OCI-M2 (cell line): ENCODE data around the gene NXPE3.
"Not testable (repeated sequence)": the region's sequence is repeated elsewhere in the genome, so short reads cannot be mapped to it uniquely, and the experiment has no call there.

Source experiments
- DNase-seq: peaks from one replicate; lab custom pipeline; 2025; ENCODE audit not compliant: unreplicated experiment; lab: John Stamatoyannopoulos, UW

NXPE3 gene

GRCh38 chr3:101851072-101851770, 72.2 kb downstream of the NXPE3 start:
- no peak for DNase-seq

- DNase-seq: no peak
Measured at GRCh38 chr3:101851850-101852714, 73.1 kb downstream of the NXPE3 start.

GRCh38 chr3:101852983-101853840, 74.2 kb downstream of the NXPE3 start:
- no peak for DNase-seq

GRCh38 chr3:101853982-101854381, 75.0 kb downstream of the NXPE3 start:
- DNase-seq: no peak

GRCh38 chr3:101854608-101855304, 75.7 kb downstream of the NXPE3 start:
- DNase-seq: no peak

- no peak for DNase-seq
Measured at GRCh38 chr3:101857301-101857741, 78.3 kb downstream of the NXPE3 start.

GRCh38 chr3:101858464-101859030, 79.5 kb downstream of the NXPE3 start:
- no peak for DNase-seq

GRCh38 chr3:101859882-101860448, 81.0 kb downstream of the NXPE3 start:
- no peak for DNase-seq

GRCh38 chr3:101861212-101861788, 82.3 kb downstream of the NXPE3 start:
- no peak for DNase-seq

GRCh38 chr3:101861789-101862415, 82.9 kb downstream of the NXPE3 start:
- no peak for DNase-seq

- DNase-seq: no peak
Measured at GRCh38 chr3:101862416-101863165, 83.6 kb downstream of the NXPE3 start.

- not testable (repeated sequence) for DNase-seq
Measured at GRCh38 chr3:101864926-101865325, 85.9 kb downstream of the NXPE3 start.

- DNase-seq: no peak
Measured at GRCh38 chr3:101865751-101866509, 86.9 kb downstream of the NXPE3 start.

- DNase-seq: no peak
Measured at GRCh38 chr3:101867511-101867910, 88.5 kb downstream of the NXPE3 start.

GRCh38 chr3:101867996-101868395, 89.0 kb downstream of the NXPE3 start:
- no peak for DNase-seq

GRCh38 chr3:101868534-101869464, 89.8 kb downstream of the NXPE3 start:
- peak; percentile 28 for DNase-seq

GRCh38 chr3:101870138-101870537, 91.1 kb downstream of the NXPE3 start:
- no peak for DNase-seq
